RPMI7951 (cell line): ENCODE results near the gene UVRAG. TPM values are rescaled to one million over a fixed set of nuclear protein-coding genes. Genes with fewer than 3 reads are reported as not detected.
A peak's percentile ranks its signal among the peaks of the same experiment; 100 is the strongest.
"Not testable (repeated sequence)": the region's sequence is repeated elsewhere in the genome, so short reads cannot be mapped to it uniquely, and the experiment has no call there.

Source experiments
- DNase-seq: peaks from one replicate; pipeline ENCODE4 v3.0.0-alpha.2; 2012; ENCODE audit warnings: low read depth
- total RNA-seq: library from RNA; depleted of rRNA; stranded (reverse); fragments of >200 nt; shearing (Covaris generic); gene quantifications from 2 replicates; pipeline ENCODE4 v1.2.3, GENCODE V29; 2014

Gene UVRAG
- total RNA-seq, 1 experiment from 2014 or later, result 17.7 TPM

GRCh38 chr11:75836417-75836816 lies 21.4 kb downstream of the UVRAG start:
- DNase-seq, result no peak

GRCh38 chr11:75839851-75840250 lies 24.8 kb downstream of the UVRAG start:
- DNase-seq, result no peak

DNA sequence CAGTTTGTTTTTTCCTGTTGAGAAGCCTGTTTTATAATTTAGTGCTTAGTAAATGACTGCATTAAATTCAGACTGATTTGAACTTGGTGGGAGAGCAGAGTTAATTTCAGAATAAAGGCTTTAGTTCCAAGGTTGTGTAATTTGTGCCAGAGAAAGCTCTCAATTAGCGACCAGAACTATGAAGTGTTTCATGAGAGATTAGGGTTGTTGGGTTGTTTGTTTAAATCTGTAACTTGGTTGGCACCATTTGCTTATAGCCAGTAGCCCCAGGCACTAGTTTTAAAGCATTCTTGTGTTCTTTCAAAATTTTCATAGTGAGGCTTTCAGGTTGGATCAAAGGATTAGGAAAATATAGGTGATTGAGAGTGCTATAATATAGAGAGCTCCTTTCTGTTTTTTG lies 25.5 kb downstream of the UVRAG start:
- DNase-seq, result no peak

GRCh38 chr11:75841739-75842138 lies 26.7 kb downstream of the UVRAG start:
- no peak for DNase-seq

- DNase-seq, result no peak
Measured at GRCh38 chr11:75845324-75845723, 30.3 kb downstream of the UVRAG start.

GRCh38 chr11:75849894-75850293 lies 34.9 kb downstream of the UVRAG start:
- peak; percentile 6 for DNase-seq

DNA sequence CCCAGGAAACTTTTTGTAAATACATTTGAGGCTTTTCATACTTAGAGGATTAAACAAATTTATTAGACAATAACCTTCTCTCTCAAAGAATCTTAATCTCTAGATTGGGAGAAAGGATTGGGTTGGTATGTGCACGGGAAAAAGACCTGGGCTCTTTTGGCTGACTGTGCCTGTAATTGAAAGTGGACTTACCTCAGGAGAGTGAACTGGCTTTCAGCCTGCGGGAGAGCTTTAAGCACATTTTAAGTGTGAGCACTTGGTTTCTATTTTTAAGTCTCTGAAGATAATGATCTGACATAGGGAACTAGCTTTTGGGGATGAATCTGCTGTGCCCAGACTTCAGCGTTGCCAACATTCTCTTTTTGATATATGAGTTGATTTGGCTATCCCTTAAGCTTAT lies 35.8 kb downstream of the UVRAG start:
- peak; percentile 9 for DNase-seq

DNA sequence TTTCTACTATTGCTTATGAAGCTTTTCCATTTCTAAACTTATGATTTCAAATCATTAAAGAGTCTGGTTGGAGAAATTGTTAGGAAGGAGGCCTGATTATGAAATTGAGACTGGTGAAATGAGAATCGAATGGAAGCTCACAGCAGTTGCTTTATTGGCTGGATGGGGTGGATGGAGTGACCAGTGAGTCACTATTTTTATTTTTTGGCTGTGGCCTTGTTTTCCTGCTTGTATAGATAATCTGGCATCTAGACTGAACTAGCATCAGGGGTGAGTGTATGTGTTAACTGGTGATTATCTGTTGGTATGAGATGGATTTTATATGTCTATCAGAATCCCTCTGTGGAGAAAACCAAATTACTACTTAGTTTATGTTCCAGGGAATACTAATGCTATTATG lies 36.2 kb downstream of the UVRAG start:
- peak; percentile 8 for DNase-seq

GRCh38 chr11:75852406-75853017 lies 37.5 kb downstream of the UVRAG start:
- no peak for DNase-seq

GRCh38 chr11:75853563-75853962 lies 38.6 kb downstream of the UVRAG start:
- DNase-seq, result not testable (repeated sequence)

- no peak for DNase-seq
Measured at GRCh38 chr11:75853971-75854370, 39.0 kb downstream of the UVRAG start.

GRCh38 chr11:75855206-75855605 lies 40.2 kb downstream of the UVRAG start:
- DNase-seq, result no peak

DNA sequence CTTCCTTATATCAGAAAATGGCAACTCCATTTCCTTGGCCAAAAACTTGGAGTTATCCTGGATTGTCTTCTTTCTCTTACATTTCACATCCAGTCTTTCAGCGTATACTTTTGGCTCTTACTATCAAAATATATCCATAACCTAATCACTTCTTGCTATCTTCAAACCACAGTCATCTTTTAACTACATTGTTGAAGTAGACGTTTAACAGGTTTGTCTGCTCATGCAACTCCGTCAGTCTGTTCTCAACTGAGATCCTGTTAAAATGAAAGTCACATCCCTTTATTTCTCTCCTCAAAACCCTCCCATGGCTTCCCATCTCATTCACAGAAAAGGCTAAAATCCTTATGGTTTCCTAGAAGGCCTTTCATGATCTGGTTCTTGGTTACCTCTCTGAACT lies 41.9 kb downstream of the UVRAG start:
- DNase-seq, result no peak

DNA sequence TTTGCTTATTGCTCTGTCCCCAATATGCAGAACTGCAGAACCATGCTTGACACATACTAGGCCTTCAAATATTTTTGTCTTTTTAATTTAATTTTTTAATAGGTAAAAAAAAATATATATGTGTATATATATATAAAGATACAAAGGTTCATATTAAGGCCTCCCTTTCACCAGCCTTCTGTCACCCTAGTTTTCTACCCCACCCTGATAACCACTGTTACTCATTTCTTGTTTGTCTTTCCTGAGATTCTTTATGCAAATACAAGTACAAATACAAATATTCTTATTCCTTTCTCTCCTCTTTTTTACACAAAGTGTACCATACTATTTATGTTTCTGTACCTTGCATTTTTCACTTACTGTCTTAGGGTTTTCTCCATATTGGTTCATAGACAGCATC lies 43.0 kb downstream of the UVRAG start:
- no peak for DNase-seq

DNA sequence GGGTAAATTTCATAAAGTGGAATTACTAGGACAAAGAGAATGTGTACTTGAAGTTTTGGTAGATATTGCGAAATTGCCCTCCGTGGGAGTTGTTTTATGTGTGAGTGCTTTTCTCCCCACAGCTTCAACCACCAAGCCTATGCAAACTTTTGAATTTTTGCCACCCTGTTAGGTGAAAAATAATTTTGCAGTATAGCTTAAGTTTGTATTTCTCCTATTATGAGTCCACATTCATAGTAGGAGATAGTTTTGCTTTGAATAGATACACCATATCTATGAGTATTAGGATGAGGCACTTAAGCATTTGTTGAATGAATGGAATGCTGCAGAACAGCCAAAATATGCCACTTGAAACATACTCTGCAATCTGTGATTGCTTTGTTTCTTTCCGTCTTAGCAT lies 43.6 kb downstream of the UVRAG start:
- DNase-seq, result no peak

GRCh38 chr11:75859614-75860013 lies 44.6 kb downstream of the UVRAG start:
- no peak for DNase-seq

- no peak for DNase-seq
Measured at GRCh38 chr11:75862437-75862836, 47.4 kb downstream of the UVRAG start.

DNA sequence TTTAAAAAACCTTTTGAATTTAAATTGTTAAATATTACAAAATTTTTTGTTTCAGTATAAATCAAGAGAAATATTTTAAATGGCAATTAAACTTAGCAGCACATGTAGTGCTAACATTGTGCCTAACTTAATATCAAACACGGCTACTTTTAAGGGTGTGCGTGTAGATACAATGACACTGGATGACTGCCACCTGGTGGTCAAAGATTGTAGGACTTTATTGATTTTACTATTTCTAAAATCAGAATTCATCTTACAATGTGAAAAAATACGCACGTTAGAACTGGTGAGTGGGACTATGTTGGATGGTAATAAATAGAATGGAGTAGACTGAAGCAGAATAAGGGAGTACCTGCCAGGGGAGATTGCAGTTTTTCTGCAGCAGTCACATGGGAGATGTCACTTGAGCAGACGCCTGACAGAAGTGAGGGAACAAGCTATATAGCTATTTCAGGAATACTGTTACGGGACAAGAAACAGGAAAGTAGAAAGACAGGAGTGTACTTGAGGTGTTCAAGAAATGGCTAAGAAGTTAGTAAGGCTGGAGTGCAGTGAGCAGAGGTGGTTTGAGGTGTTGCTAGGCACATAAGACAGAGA lies 52.9 kb downstream of the UVRAG start:
- DNase-seq, result peak; percentile 37

GRCh38 chr11:75868990-75869389 lies 54.0 kb downstream of the UVRAG start:
- no peak for DNase-seq

DNA sequence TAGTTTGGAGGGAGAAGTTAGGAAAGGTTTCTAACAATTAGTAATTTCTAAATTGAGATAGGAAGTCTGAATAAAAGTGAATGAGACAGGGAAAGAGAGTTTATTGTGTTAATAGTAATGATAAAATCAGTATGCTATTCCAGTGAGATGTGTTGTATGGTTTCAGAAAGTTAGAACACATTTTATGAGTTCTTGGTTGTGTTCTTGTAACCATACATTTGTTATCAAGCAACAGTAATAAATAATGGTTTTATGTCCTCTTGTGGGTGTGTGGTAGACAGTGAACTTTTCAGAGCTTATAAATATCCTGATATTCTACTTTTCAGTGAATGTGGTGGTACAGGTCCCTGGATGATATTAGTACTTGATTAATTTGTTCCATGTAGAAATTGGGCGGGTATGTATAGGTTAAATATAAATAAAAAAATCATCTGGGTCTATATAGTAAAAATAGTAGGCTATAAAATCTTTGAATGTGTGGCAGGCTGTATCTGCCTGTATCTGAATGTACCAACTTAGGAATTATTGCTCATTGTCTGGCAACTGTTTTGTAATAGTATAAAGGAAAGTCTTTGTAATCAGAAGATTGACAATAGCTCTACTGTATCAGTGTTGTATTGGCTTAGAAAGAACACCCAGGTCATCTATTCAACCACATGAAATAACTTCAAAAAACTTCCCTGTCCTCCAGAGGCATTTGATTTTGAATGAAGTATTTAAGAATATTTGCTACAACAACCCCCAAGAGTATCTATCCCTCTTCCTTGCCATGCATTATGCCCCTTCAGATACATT lies 54.8 kb downstream of the UVRAG start:
- DNase-seq, result no peak

DNA sequence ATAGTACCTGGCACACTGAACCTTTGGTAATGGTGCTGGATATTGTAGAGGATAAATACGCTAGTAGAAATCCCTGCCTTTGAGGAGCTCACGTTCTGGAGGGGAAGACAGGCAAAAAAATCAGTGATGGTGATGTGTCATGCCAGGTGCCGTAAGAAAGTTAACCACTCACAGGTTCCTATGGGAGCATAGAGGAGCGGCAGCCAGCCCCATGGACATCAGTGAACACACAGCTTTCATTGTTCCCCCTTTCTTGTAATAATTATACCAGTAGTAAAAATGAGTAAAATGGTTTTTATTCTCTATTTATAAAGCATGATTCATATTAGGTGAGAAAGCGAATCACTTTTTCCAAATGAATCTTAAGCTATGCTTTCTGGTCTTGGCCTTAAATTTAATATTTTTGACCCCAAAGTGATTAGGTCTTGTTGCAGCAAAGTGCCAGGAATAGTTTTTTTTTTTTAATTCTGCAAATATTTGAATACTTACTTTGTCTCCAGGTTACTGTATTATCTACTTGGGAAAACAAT lies 57.9 kb downstream of the UVRAG start:
- DNase-seq, result no peak

DNA sequence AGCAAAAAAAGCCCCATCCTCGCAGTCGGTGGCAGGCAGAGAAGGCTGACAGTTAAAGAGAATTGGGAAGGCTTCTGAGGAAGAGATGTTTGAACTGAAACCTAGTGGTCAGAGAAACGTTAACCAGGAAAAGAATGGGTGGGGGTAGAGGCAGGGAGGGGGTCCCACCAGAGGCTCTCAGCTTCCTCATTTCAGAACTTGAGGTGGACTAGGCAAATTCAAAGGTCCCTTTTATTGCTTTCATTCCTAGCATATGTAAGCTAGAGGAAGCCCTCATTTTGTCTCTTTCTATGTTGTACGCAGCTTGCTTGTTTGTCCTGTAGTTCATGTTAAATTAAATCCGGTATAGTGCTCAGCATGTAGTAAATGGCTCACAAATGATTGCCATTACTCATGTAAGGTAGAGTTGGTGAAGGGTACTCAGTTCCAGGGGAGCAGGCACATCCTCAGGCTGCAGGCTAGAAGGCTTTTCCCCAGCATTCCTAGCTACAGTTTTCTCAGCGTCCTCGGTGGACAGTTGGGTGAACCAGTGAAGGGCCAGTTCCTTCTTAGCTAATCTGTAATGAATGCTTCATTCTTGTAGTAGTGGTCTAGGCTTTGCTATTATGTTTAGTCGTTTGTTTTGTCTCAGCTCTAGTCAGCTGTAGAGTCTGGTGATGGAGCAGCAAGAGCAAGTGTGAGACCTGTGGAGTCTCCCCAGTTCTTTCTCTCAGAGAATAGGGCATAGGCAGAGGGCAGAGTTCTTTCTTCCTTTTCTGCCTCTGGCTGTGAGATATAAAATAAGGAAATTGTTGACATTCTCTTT lies 58.6 kb downstream of the UVRAG start:
- no peak for DNase-seq
